K562 (cell line): ENCODE results near the gene BTF3L4. TPM values are rescaled to one million over a fixed set of nuclear protein-coding genes. Genes with fewer than 3 reads are reported as not detected.

Experiments
- polyA plus RNA-seq, 8 experiments: library from polyadenylated mRNA; depleted of rRNA in 4 of 8; stranded (reverse) in 5 of 8; unstranded in 3 of 8; fragments of >200 nt; fragmentation: Nextera tagmentation in 2 of 8; fragmentation: Illumina TruSeq in 1 of 8; extraction: Ambion mirVana in 2 of 8; extraction: Trizol in 1 of 8; gene quantifications; 2 replicates each; pipeline versions ENCODE4 v1.2.1 to v1.2.3, GENCODE V29; 2011 to 2014; ENCODE audit warnings: inconsistent platforms in 1 of 8, missing spikeins in 1 of 8
- total RNA-seq, 7 experiments: library from RNA; depleted of rRNA in 6 of 7; stranded (reverse); fragments of >200 nt in 6 of 7; fragmentation: Illumina TruSeq in 2 of 7; extraction: Trizol in 2 of 7; gene quantifications; 2 replicates each; pipeline versions ENCODE4 v1.2.1 to v1.2.3, GENCODE V29; 2011 to 2021; ENCODE audit warnings: low replicate concordance in 1 of 7

Gene BTF3L4
- total and polyA plus RNA-seq, 9 of the 15 experiments (the other 6 are each of a cell fraction or from before 2014, with no cell fraction given): 40.1 to 106 (median 88.8) TPM

Other genes starting within 250 kb of the BTF3L4 start
- 102 and 139 TPM in 2 replicates for gene NRDC, start 177.6 kb upstream of the BTF3L4 start, total RNA-seq (2014; rRNA removed)
- gene NRDC, start 177.6 kb upstream of the BTF3L4 start, total RNA-seq (2014; rRNA removed; fragmentation: Illumina TruSeq; extraction: Trizol): 201 and 216 TPM in 2 replicates
- gene NRDC, start 177.6 kb upstream of the BTF3L4 start, total RNA-seq (2015; rRNA removed; fragmentation: Illumina TruSeq; extraction: Trizol): 177 and 196 TPM in 2 replicates
- 255 and 270 TPM in 2 replicates for gene NRDC, start 177.6 kb upstream of the BTF3L4 start, total RNA-seq (2021)
- 371 and 375 TPM in 2 replicates for gene NRDC, start 177.6 kb upstream of the BTF3L4 start, polyA plus RNA-seq (2011; rRNA removed)
- gene NRDC, start 177.6 kb upstream of the BTF3L4 start, polyA plus RNA-seq (2014; fragmentation: Illumina TruSeq; extraction: Trizol): 296 and 347 TPM in 2 replicates
- 100 to 1,000 TPM; 135 to 149 TPM for gene NRDC, start 177.6 kb upstream of the BTF3L4 start, polyA plus RNA-seq (2014; fragmentation: Nextera tagmentation; extraction: Ambion mirVana)
- 222 and 261 TPM in 2 replicates for gene NRDC, start 177.6 kb upstream of the BTF3L4 start, polyA plus RNA-seq (2014; rRNA removed)
- 0.18 and 0.33 TPM in 2 replicates for gene RAB3B, start 65.6 kb upstream of the BTF3L4 start, total RNA-seq (2014; rRNA removed)
- gene RAB3B, start 65.6 kb upstream of the BTF3L4 start, total RNA-seq (2014; rRNA removed; fragmentation: Illumina TruSeq; extraction: Trizol): 0.40 and 0.51 TPM in 2 replicates
- 0.34 and 0.43 TPM in 2 replicates for gene RAB3B, start 65.6 kb upstream of the BTF3L4 start, total RNA-seq (2015; rRNA removed; fragmentation: Illumina TruSeq; extraction: Trizol)
- 0.34 and 0.47 TPM in 2 replicates for gene RAB3B, start 65.6 kb upstream of the BTF3L4 start, total RNA-seq (2021)
- gene RAB3B, start 65.6 kb upstream of the BTF3L4 start, polyA plus RNA-seq (2011; rRNA removed): 0.07 TPM in 2 replicates
- 0.44 and 0.45 TPM in 2 replicates for gene RAB3B, start 65.6 kb upstream of the BTF3L4 start, polyA plus RNA-seq (2014; fragmentation: Illumina TruSeq; extraction: Trizol)
- under 1 TPM; 0.13 to 0.14 TPM for gene RAB3B, start 65.6 kb upstream of the BTF3L4 start, polyA plus RNA-seq (2014; fragmentation: Nextera tagmentation; extraction: Ambion mirVana)
- 0.19 and 0.27 TPM in 2 replicates for gene RAB3B, start 65.6 kb upstream of the BTF3L4 start, polyA plus RNA-seq (2014; rRNA removed)
- 15.2 and 19.6 TPM in 2 replicates for gene KTI12, start 22.5 kb upstream of the BTF3L4 start, total RNA-seq (2014; rRNA removed)
- gene KTI12, start 22.5 kb upstream of the BTF3L4 start, total RNA-seq (2014; rRNA removed; fragmentation: Illumina TruSeq; extraction: Trizol): 11.3 and 11.7 TPM in 2 replicates
- gene KTI12, start 22.5 kb upstream of the BTF3L4 start, total RNA-seq (2015; rRNA removed; fragmentation: Illumina TruSeq; extraction: Trizol): 10.7 and 10.9 TPM in 2 replicates
- gene KTI12, start 22.5 kb upstream of the BTF3L4 start, total RNA-seq (2021): 22.8 and 25.9 TPM in 2 replicates
- 12.0 and 12.7 TPM in 2 replicates for gene KTI12, start 22.5 kb upstream of the BTF3L4 start, polyA plus RNA-seq (2011; rRNA removed)
- 10.9 and 11.6 TPM in 2 replicates for gene KTI12, start 22.5 kb upstream of the BTF3L4 start, polyA plus RNA-seq (2014; fragmentation: Illumina TruSeq; extraction: Trizol)
- gene KTI12, start 22.5 kb upstream of the BTF3L4 start, polyA plus RNA-seq (2014; fragmentation: Nextera tagmentation; extraction: Ambion mirVana): 1 to 10 TPM; 3.1 to 4.8 TPM
- 21.1 and 23.6 TPM in 2 replicates for gene KTI12, start 22.5 kb upstream of the BTF3L4 start, polyA plus RNA-seq (2014; rRNA removed)
- 33.4 and 47.6 TPM in 2 replicates for gene TXNDC12, start 1.1 kb upstream of the BTF3L4 start, total RNA-seq (2014; rRNA removed)
- 37.8 and 40.2 TPM in 2 replicates for gene TXNDC12, start 1.1 kb upstream of the BTF3L4 start, total RNA-seq (2014; rRNA removed; fragmentation: Illumina TruSeq; extraction: Trizol)
- 29.7 and 34.6 TPM in 2 replicates for gene TXNDC12, start 1.1 kb upstream of the BTF3L4 start, total RNA-seq (2015; rRNA removed; fragmentation: Illumina TruSeq; extraction: Trizol)
- gene TXNDC12, start 1.1 kb upstream of the BTF3L4 start, total RNA-seq (2021): 57.9 and 60.8 TPM in 2 replicates
- 45.9 and 53.1 TPM in 2 replicates for gene TXNDC12, start 1.1 kb upstream of the BTF3L4 start, polyA plus RNA-seq (2011; rRNA removed)
- gene TXNDC12, start 1.1 kb upstream of the BTF3L4 start, polyA plus RNA-seq (2014; fragmentation: Illumina TruSeq; extraction: Trizol): 31.7 and 32.1 TPM in 2 replicates
- 10 to 100 TPM; 17.0 to 29.3 TPM for gene TXNDC12, start 1.1 kb upstream of the BTF3L4 start, polyA plus RNA-seq (2014; fragmentation: Nextera tagmentation; extraction: Ambion mirVana)
- gene TXNDC12, start 1.1 kb upstream of the BTF3L4 start, polyA plus RNA-seq (2014; rRNA removed): 43.5 and 45.4 TPM in 2 replicates
- gene ZFYVE9, start 85.8 kb downstream of the BTF3L4 start, total RNA-seq (2014; rRNA removed): 8.9 and 9.4 TPM in 2 replicates
- gene ZFYVE9, start 85.8 kb downstream of the BTF3L4 start, total RNA-seq (2014; rRNA removed; fragmentation: Illumina TruSeq; extraction: Trizol): 14.4 and 16.7 TPM in 2 replicates
- 11.9 and 13.2 TPM in 2 replicates for gene ZFYVE9, start 85.8 kb downstream of the BTF3L4 start, total RNA-seq (2015; rRNA removed; fragmentation: Illumina TruSeq; extraction: Trizol)
- 9.0 and 10.2 TPM in 2 replicates for gene ZFYVE9, start 85.8 kb downstream of the BTF3L4 start, total RNA-seq (2021)
- gene ZFYVE9, start 85.8 kb downstream of the BTF3L4 start, polyA plus RNA-seq (2011; rRNA removed): 8.1 and 9.1 TPM in 2 replicates
- 8.1 and 8.4 TPM in 2 replicates for gene ZFYVE9, start 85.8 kb downstream of the BTF3L4 start, polyA plus RNA-seq (2014; fragmentation: Illumina TruSeq; extraction: Trizol)
- gene ZFYVE9, start 85.8 kb downstream of the BTF3L4 start, polyA plus RNA-seq (2014; fragmentation: Nextera tagmentation; extraction: Ambion mirVana): under 1 TPM; 0.52 to 0.84 TPM
- gene ZFYVE9, start 85.8 kb downstream of the BTF3L4 start, polyA plus RNA-seq (2014; rRNA removed): 5.0 and 5.4 TPM in 2 replicates